Kidney epithelial cell (primary cell): ENCODE measurements around the gene ARL14. TPM values are rescaled to one million over a fixed set of nuclear protein-coding genes. Genes with fewer than 3 reads are reported as not detected.

ENCODE experiments used
- DNase-seq: peaks from one replicate; pipeline ENCODE4 v3.0.0-alpha.2; 2010; ENCODE audit warnings: low read depth
- H3K27me3 ChIP-seq: 2 replicates; pipeline ENCODE4 v1.6.0; 2011; ENCODE audit warnings: low read length; ENCODE audit not compliant: control insufficient read depth, insufficient read depth
- H3K36me3 ChIP-seq: 2 replicates; pipeline ENCODE4 v1.5.1; 2011; ENCODE audit warnings: low read length; ENCODE audit not compliant: control insufficient read depth, insufficient read depth
- H3K4me3 ChIP-seq: 2 replicates; pipeline ENCODE4 v1.5.1; 2011; ENCODE audit warnings: low read depth, mild to moderate bottlenecking, control low read depth, low read length
- total RNA-seq: library from RNA; depleted of rRNA; stranded (reverse); fragments of >200 nt; gene quantifications from 2 replicates; pipeline ENCODE4 v1.2.3, GENCODE V29; 2015
- TF ChIP-seq, protein P1 (sequence below): IDR thresholded peaks from 2 replicates; pipeline ENCODE4 v1.5.1; 2011; ENCODE audit warnings: mild to moderate bottlenecking, moderate library complexity, low read length, control low read depth, inconsistent platforms; ENCODE audit not compliant: insufficient read depth, poor library complexity, severe bottlenecking

ARL14 gene
- total RNA-seq, 1 donor from 2014 or later = 0.08 TPM

DNA sequence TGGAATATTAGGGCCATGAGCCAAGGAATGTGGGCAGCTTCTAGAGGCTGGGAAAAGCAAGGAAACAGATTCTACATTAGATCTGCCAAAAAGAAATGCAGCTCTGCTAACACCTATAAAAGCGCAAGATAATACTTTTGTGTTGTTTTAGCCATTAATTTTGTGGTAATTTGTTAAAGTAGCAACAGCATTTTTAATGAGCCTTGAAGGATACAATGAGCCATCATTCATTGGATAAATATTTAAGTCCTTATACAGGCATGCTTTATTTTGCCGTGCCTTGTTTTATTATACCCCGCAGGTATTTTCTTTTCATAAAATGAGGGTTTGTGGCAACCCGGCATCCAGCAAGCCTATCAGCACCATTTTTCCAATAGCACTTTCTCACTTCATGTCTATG, 15.0 kb downstream of the ARL14 start:
- Histone ChIP-seq H3K36me3 (no peaks in the 10 kb centered on the region), H3K27me3 (no peaks in the 10 kb centered on the region), H3K4me3 (no peak overlapping the region)
- DNase-seq = no peak
- TF ChIP-seq, protein P1, sequence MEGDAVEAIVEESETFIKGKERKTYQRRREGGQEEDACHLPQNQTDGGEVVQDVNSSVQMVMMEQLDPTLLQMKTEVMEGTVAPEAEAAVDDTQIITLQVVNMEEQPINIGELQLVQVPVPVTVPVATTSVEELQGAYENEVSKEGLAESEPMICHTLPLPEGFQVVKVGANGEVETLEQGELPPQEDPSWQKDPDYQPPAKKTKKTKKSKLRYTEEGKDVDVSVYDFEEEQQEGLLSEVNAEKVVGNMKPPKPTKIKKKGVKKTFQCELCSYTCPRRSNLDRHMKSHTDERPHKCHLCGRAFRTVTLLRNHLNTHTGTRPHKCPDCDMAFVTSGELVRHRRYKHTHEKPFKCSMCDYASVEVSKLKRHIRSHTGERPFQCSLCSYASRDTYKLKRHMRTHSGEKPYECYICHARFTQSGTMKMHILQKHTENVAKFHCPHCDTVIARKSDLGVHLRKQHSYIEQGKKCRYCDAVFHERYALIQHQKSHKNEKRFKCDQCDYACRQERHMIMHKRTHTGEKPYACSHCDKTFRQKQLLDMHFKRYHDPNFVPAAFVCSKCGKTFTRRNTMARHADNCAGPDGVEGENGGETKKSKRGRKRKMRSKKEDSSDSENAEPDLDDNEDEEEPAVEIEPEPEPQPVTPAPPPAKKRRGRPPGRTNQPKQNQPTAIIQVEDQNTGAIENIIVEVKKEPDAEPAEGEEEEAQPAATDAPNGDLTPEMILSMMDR = no peak

DNA sequence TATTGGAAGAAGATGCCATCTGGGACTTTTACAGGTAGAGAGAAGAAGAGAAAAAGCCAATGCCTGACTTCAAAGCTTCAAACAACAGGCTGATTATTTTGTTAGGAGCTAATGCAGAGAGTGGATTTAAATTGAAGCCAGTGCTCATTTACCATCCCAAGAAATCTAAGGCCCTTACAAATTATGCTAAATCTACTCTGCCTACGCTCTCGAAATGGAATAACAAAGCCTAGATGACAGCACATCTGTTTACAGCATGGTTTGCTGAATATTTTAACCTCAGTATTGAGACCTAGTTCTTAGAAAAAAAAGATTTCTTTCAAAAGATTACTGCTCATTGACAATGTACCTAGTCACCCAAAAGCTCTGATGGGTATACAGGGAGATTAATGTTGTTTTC, 16.2 kb downstream of the ARL14 start:
- TF ChIP-seq, protein P1 = no peak
- DNase-seq = no peak
- Histone ChIP-seq H3K4me3 (no peak overlapping the region), H3K27me3 (no peaks in the 10 kb centered on the region), H3K36me3 (no peaks in the 10 kb centered on the region)

DNA sequence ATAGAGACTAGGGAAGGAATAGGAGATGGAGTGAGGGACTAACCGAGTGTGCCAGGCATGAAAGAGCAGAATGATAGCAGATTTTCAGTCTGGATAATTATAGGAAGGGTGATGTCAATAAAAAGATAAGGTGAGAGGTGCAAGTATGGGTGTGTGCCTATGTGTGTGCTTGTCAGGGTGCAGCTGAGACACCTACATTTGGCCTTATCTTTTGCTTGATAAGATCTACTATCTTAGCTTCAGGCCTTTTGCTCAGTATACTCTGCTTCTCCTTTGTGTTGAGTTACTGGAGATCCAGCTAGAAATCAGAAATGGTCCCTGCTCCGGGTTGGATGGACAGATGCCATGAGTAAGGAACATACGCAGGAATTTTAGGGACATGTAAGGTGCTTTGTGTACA, 17.4 kb downstream of the ARL14 start:
- H3K4me3 ChIP-seq = no peak overlapping the region
- TF ChIP-seq, protein P1 = no peak

DNA sequence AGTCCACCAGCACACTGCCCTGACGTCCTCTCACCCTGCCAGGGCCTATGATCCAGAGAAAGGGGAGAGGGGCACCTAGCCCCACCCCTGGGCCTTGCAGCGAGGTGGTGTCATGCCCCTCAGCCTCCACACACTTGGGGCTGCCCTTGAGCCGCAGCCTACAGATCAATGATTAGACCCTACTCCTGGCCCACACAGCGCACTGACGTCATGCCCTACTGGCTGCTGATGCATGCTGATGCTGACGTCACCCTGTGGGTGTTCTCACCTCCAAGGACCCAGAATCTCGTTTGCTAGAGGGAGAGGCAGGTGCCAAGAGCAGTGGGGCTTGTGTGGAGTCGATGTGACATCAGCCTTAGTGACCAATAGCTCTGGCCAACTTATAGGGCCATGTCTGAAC, 18.0 kb downstream of the ARL14 start:
- H3K36me3 ChIP-seq = no peaks in the 10 kb centered on the region
- TF ChIP-seq, protein P1 = no peak

More for the DNA sequence above, 17.4 kb downstream of the ARL14 start:
- Histone ChIP-seq H3K36me3 (no peaks in the 10 kb centered on the region), H3K27me3 (no peaks in the 10 kb centered on the region)
- no peak for DNase-seq

DNA sequence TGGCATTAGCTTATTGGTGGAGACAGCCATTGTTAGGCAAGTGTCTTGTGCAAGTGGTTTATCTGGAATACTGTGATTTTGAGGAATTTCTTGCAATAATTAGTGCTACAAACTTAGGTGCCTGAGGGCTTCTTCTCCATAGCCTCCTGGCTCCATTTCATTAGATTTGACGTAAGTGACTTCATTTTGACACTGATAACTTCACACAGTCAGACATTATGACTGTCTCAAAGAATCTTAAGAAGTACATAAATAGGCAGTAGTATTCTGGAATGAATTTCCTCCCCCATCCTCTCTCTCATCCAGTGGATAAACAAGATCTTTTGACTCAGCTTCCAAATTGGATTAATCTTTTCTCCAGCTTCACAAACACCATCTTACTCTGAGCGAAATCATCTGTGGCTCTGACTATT, 19.0 kb downstream of the ARL14 start:
- no peak for DNase-seq
- TF ChIP-seq, protein P1 = no peak
- no peaks in the 10 kb centered on the region for H3K36me3 ChIP-seq
- H3K4me3 ChIP-seq = no peak overlapping the region
- H3K27me3 ChIP-seq = no peaks in the 10 kb centered on the region

More for the DNA sequence above, 18.0 kb downstream of the ARL14 start:
- H3K27me3 ChIP-seq = no peaks in the 10 kb centered on the region
- no peak overlapping the region for H3K4me3 ChIP-seq
- no peak for DNase-seq

DNA sequence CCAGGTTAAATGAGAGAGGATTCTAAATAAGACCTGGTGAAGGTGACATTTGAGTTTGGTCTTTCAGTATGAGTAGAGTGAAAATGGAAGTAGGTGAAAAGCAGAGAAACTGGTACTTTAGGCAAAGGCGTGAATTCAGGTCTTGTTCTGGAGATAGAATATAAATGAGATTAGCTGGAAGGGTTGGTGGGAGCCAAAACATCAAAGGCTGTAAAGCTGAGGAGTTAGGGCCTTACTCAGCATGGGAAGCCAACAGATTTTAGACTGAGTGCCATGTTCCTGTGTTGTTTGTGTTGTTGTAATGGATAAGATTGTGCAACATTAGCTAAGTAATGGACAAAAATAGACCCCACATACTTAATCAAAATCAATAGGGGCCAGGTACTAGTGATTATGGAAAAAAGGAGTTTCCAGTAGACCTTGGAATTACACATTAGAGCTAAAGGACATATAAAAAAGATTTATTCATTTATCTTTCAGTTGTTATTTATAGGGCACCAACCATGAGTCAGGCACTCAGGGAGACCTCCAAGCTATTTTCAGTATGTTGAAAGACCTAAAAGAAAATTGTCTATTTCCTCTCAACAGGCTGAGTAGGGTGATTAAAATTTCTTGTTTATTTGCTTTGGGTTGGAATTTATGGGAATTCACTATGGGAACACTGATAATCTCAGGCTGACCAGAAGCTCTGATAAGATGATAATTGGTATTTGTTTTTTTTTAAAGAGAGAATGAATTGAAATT, 20.8 kb downstream of the ARL14 start:
- no peak overlapping the region for H3K4me3 ChIP-seq
- no peak for DNase-seq
- no peaks in the 10 kb centered on the region for H3K36me3 ChIP-seq
- no peaks in the 10 kb centered on the region for H3K27me3 ChIP-seq
- TF ChIP-seq, protein P1 = no peak
